SK-N-SH treated with all-trans-retinoic acid at 6 μM for 48 hours (cell line): ENCODE data around the gene DLG5.
"Not testable (repeated sequence)": the region's sequence is repeated elsewhere in the genome, so short reads cannot be mapped to it uniquely, and the experiment has no call there.

Source experiments
- ATAC-seq: fragments of 200-7000 bp; cut with Tn5 transposase; 3 replicates; pipeline ENCODE4 v1.9.1; 2020; ENCODE audit warnings: mild to moderate bottlenecking, moderate library complexity
- CSDC2 ChIP-seq: fragments of 250-450 bp; sonication (Bioruptor Pico); IDR thresholded peaks from 2 replicates; pipeline ENCODE4 v1.5.0; 2020; ENCODE audit warnings: mild to moderate bottlenecking, moderate library complexity
- ESRRG ChIP-seq: fragments of 250-450 bp; sonication (Bioruptor Pico); IDR thresholded peaks from 2 replicates; pipeline ENCODE4 v1.6.1; 2021; ENCODE audit warnings: mild to moderate bottlenecking
- ISL1 ChIP-seq: fragments of 250-450 bp; sonication (Bioruptor Pico); IDR thresholded peaks from 2 replicates; pipeline ENCODE4 v2.1.2; 2022; ENCODE audit warnings: mild to moderate bottlenecking, moderate library complexity
- OSR1 ChIP-seq: fragments of 250-450 bp; sonication (Bioruptor Pico); IDR thresholded peaks from 2 replicates; pipeline ENCODE4 v1.8.0; 2022; ENCODE audit warnings: moderate library complexity, mild to moderate bottlenecking, inconsistent platforms
- PPARA ChIP-seq: fragments of 250-450 bp; sonication (Bioruptor Pico); IDR thresholded peaks from 2 replicates; pipeline ENCODE4 v1.5.0; 2020; ENCODE audit warnings: mild to moderate bottlenecking, borderline replicate concordance
- RARB ChIP-seq: fragments of 250-450 bp; sonication (Bioruptor Pico); IDR thresholded peaks from 2 replicates; pipeline ENCODE4 v1.8.0; 2021; ENCODE audit warnings: mild to moderate bottlenecking, moderate library complexity
- SNAI2 ChIP-seq: fragments of 250-450 bp; sonication (Bioruptor Pico); IDR thresholded peaks from 2 replicates; pipeline ENCODE4 v1.5.0; 2020; ENCODE audit warnings: mild to moderate bottlenecking, moderate library complexity
- TCF4 ChIP-seq: fragments of 250-450 bp; sonication (Bioruptor Pico); IDR thresholded peaks from 2 replicates; pipeline ENCODE4 v1.8.0; 2021; ENCODE audit warnings: mild to moderate bottlenecking, moderate library complexity, borderline replicate concordance
- TOX ChIP-seq: fragments of 250-450 bp; sonication (Bioruptor Pico); IDR thresholded peaks from 2 replicates; pipeline ENCODE4 v1.8.0; 2021; ENCODE audit warnings: mild to moderate bottlenecking, moderate library complexity, borderline replicate concordance
- ZC3H10 ChIP-seq: fragments of 250-450 bp; sonication (Bioruptor Pico); IDR thresholded peaks from 2 replicates; pipeline ENCODE4 v1.5.1; 2021; ENCODE audit warnings: mild to moderate bottlenecking, moderate library complexity
- ZFP30 ChIP-seq: fragments of 450-650 bp; formaldehyde crosslinking; IDR thresholded peaks from 2 replicates; pipeline ENCODE4 v1.5.0; 2022; ENCODE audit warnings: mild to moderate bottlenecking, moderate library complexity
- ZNF565 ChIP-seq: fragments of 450-650 bp; formaldehyde crosslinking; conservative IDR thresholded peaks from 2 replicates; pipeline ENCODE4 v1.5.0; 2020; ENCODE audit warnings: low read depth, mild to moderate bottlenecking, moderate library complexity
- ZNF70 ChIP-seq: fragments of 450-650 bp; formaldehyde crosslinking; IDR thresholded peaks from 2 replicates; pipeline ENCODE4 v1.5.0; 2020; ENCODE audit warnings: mild to moderate bottlenecking, moderate library complexity
- ZNF8 ChIP-seq: fragments of 450-650 bp; formaldehyde crosslinking; IDR thresholded peaks from 2 replicates; pipeline ENCODE4 v1.5.0; 2020; ENCODE audit warnings: mild to moderate bottlenecking, moderate library complexity
- TF ChIP-seq, protein P1 (sequence below): fragments of 250-450 bp; sonication (Bioruptor Pico); IDR thresholded peaks from 2 replicates; pipeline ENCODE4 v1.5.0; 2020; ENCODE audit warnings: mild to moderate bottlenecking, moderate library complexity
- TF ChIP-seq, protein P2 (sequence below): fragments of 250-450 bp; sonication (Bioruptor Pico); IDR thresholded peaks from 2 replicates; pipeline ENCODE4 v1.8.0; 2021; ENCODE audit warnings: low read depth, mild to moderate bottlenecking, moderate library complexity, borderline replicate concordance
- TF ChIP-seq, protein P3 (sequence below): fragments of 250-450 bp; sonication (Bioruptor Pico); IDR thresholded peaks from 2 replicates; pipeline ENCODE4 v1.5.1; 2021; ENCODE audit warnings: mild to moderate bottlenecking, moderate library complexity

DLG5 gene

DNA sequence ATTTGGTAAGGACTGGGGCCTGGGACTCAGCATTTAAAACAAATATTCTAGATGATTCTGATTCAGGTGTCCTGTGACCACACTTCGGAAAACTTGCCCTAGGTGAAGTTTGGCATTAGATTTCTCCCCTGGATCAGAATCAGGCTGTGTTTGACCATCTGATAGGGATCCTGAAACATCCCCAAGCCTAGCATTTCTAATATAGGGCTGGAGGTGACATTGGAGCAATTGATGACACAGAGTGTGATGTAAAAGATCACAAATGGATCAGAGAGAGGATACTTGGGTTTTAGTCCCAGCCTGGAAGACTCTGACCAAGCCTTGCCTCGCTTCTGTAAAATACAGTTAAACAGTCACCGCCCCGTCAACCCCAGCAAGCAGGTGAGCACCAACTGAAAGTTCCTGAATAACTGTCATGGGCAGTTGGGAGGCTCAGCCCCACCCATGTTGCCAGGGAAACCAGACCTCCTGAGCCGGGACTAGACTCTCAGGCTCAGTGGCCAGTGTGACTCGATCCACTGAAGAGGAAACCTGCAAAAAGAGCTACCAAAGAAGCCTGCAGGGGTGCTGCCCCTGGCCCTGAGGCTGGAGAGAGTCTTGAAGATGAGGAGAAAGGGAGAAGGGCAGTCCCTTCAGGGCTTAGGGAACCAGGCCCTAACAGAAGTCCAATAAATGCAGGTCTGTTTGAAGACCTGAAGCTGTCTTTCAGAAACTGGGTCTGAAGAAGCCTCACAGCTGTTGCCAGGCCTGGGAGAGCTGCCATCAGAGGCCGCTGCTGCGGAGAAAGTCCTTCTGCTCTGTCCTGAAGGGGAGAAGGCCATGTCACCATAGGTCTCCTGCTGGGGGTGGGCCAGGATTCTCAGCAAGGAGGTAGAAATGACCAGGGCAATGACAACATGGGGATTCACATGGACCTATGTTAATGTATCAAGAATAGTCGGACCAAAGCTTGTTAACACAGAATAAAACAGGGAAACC lies 162.8 kb downstream of the DLG5 start:
- ATAC-seq = no peak

DNA sequence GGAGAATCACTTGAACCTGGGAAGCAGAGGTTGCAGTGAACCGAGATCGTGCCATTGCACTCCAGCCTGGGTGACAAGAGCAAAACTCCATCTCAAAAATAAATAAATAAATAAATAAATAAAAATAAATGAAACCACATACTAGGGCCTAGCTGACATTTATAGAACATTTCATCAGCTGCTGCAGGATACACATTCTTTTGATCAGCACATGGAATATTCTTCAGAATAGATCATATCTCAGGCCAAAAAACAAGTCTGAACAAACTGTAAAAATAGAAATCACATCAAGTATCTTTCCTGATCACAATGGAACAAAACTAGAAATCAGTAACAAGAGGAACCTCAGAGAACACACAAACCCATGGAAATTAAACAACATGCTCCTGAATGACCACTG lies 168.1 kb downstream of the DLG5 start:
- ATAC-seq = not testable (repeated sequence)

More for the DNA sequence above, 162.8 kb downstream of the DLG5 start:
- no peak for TF ChIP-seq ISL1 (CRISPR knock-in tag)
- TF ChIP-seq, protein P1, sequence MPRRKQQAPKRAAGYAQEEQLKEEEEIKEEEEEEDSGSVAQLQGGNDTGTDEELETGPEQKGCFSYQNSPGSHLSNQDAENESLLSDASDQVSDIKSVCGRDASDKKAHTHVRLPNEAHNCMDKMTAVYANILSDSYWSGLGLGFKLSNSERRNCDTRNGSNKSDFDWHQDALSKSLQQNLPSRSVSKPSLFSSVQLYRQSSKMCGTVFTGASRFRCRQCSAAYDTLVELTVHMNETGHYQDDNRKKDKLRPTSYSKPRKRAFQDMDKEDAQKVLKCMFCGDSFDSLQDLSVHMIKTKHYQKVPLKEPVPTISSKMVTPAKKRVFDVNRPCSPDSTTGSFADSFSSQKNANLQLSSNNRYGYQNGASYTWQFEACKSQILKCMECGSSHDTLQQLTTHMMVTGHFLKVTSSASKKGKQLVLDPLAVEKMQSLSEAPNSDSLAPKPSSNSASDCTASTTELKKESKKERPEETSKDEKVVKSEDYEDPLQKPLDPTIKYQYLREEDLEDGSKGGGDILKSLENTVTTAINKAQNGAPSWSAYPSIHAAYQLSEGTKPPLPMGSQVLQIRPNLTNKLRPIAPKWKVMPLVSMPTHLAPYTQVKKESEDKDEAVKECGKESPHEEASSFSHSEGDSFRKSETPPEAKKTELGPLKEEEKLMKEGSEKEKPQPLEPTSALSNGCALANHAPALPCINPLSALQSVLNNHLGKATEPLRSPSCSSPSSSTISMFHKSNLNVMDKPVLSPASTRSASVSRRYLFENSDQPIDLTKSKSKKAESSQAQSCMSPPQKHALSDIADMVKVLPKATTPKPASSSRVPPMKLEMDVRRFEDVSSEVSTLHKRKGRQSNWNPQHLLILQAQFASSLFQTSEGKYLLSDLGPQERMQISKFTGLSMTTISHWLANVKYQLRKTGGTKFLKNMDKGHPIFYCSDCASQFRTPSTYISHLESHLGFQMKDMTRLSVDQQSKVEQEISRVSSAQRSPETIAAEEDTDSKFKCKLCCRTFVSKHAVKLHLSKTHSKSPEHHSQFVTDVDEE = no peak
- TF ChIP-seq TOX = no peak

DNA sequence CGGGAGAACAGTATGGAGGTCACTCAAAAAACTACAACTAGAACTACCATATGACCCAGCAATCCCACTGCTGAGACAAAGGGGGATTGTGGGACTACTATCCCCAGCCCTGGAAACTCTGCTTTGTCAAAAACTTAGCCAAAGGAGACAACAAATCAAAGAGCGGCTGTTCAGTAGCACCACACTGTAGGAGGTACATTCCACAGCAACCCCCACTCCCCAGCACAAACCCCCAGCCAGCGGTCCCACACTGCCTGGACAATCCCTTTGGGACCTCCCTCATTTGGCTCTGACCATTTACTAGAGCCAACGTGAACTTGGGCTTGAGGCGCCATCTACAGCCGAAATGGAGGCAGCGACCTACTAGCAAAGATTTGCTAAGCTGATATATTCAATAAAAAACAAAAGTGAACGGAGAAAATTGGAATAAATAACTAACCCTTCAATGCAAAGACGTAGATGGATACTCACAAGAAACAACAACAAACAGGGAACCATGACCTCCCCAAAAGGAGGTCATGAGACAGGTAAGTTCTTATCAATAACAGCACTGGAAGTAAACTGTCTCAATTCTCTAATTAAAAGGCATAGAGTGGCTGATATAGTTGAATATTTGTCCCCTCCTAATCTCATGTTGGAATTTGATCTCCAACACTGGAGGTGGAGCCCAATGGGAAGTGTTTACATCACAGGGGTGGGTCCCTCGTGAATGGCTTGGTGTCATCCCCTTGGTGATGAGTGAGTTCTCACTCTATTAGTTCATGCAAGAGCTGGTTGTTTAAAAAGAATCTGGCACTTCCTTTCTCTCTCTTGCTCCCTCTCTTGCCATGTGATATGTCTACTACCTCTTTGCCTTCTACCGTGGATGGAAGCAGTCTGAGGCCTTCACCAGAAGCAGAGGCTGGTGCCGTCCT lies 170.0 kb downstream of the DLG5 start:
- TF ChIP-seq, protein P2, sequence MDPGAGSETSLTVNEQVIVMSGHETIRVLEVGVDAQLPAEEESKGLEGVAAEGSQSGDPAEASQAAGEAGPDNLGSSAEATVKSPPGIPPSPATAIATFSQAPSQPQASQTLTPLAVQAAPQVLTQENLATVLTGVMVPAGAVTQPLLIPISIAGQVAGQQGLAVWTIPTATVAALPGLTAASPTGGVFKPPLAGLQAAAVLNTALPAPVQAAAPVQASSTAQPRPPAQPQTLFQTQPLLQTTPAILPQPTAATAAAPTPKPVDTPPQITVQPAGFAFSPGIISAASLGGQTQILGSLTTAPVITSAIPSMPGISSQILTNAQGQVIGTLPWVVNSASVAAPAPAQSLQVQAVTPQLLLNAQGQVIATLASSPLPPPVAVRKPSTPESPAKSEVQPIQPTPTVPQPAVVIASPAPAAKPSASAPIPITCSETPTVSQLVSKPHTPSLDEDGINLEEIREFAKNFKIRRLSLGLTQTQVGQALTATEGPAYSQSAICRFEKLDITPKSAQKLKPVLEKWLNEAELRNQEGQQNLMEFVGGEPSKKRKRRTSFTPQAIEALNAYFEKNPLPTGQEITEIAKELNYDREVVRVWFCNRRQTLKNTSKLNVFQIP (CRISPR knock-in tag) = no peak
- TF ChIP-seq RARB (CRISPR knock-in tag) = no peak
- TF ChIP-seq SNAI2 (CRISPR knock-in tag) = no peak
- no peak for TF ChIP-seq TCF4 (CRISPR knock-in tag)
- no peak for TF ChIP-seq OSR1 (CRISPR knock-in tag)
- TF ChIP-seq ZNF8 (CRISPR knock-in tag) = no peak
- TF ChIP-seq, protein P3, sequence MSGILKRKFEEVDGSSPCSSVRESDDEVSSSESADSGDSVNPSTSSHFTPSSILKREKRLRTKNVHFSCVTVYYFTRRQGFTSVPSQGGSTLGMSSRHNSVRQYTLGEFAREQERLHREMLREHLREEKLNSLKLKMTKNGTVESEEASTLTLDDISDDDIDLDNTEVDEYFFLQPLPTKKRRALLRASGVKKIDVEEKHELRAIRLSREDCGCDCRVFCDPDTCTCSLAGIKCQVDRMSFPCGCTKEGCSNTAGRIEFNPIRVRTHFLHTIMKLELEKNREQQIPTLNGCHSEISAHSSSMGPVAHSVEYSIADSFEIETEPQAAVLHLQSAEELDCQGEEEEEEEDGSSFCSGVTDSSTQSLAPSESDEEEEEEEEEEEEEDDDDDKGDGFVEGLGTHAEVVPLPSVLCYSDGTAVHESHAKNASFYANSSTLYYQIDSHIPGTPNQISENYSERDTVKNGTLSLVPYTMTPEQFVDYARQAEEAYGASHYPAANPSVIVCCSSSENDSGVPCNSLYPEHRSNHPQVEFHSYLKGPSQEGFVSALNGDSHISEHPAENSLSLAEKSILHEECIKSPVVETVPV (CRISPR knock-in tag) = no peak
- ATAC-seq = peak; percentile 98

DNA sequence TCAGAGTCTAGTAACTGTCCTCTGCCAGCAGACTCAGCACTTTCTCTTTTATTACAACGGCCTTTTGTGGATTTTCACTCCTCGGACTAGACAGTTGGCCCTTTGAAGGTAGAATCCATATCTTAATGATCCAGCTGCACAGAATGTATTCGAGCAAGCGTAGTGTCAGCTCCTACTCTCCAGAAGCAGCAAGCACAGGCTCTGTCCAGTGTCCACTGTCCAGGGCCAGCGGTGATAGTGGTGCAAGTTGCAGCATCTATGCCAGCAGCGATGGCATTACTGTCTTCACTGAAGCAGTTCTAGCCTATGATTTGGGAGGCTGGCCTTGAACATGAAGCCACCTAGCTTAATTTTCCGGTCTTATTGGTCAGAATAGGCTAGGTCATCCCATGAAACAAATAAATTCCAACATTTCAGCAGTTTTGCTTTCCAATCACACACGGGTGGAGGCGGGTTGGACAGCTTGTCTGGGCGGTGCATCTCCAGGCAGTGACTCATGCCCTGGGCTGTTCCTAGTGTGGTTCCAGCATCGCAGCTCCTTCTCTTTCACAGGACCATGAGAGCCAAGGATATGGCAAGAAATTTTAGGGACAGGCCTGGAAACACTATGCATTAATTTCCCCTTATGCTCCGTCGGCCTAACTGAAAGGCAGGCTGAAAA lies 180.4 kb downstream of the DLG5 start:
- ATAC-seq = peak; percentile 93
- no peak for TF ChIP-seq ZNF8 (CRISPR knock-in tag)
- TF ChIP-seq ZFP30 = no peak
- no peak for TF ChIP-seq ZC3H10 (CRISPR knock-in tag)
- no peak for TF ChIP-seq SNAI2 (CRISPR knock-in tag)
- TF ChIP-seq TOX = no peak
- TF ChIP-seq, protein P3 (CRISPR knock-in tag) = no peak
- no peak for TF ChIP-seq PPARA (CRISPR knock-in tag)
- no peak for TF ChIP-seq ESRRG (CRISPR knock-in tag)
- no peak for TF ChIP-seq TCF4 (CRISPR knock-in tag)

DNA sequence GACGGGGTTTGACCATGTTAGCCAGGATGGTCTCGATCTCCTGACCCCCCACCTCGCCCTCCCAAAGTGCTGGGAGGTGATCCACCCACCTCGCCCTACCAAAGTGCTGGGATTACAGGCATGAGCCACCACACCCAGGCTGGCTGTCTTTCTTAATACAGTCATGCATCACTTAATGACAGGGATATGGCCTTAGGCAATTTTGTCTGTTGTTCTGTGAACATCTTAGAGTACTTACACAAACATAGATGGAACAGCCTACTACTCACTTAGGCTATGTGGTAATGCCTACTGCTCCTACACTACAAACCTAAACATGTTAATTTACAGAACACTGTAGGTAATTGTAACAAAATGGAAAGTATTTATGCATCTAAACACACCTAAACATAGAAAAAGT lies 182.3 kb downstream of the DLG5 start:
- no peak for ATAC-seq
- TF ChIP-seq TCF4 (CRISPR knock-in tag) (no peak), CSDC2 (CRISPR knock-in tag) (no peak), ZC3H10 (CRISPR knock-in tag) (no peak), ZNF70 (CRISPR knock-in tag) (no peak), ZNF8 (CRISPR knock-in tag) (no peak), RARB (CRISPR knock-in tag) (no peak), ISL1 (CRISPR knock-in tag) (no peak), SNAI2 (CRISPR knock-in tag) (no peak), OSR1 (CRISPR knock-in tag) (no peak), ZNF565 (CRISPR knock-in tag) (no peak), TOX (no peak), ESRRG (CRISPR knock-in tag) (no peak), ZFP30 (no peak)
- TF ChIP-seq, protein P2 (CRISPR knock-in tag) = no peak
